Osteoblast (primary cell): ENCODE measurements around the gene TMEM196. TPM values are rescaled to one million over a fixed set of nuclear protein-coding genes. Genes with fewer than 3 reads are reported as not detected.
A peak's percentile ranks its signal among the peaks of the same experiment; 100 is the strongest.

Experiments used
- DNase-seq: peaks from one replicate; pipeline ENCODE4 v3.0.0; 2011; ENCODE audit warnings: low spot score, mixed read lengths; ENCODE audit not compliant: insufficient read length; ENCODE audit errors: missing footprints
- H2AFZ ChIP-seq: 2 replicates; pipeline ENCODE4 v1.6.0; 2011; ENCODE audit warnings: mild to moderate bottlenecking, low read length
- H3K27ac ChIP-seq: 2 replicates; pipeline ENCODE4 v1.5.1; 2011; ENCODE audit warnings: mild to moderate bottlenecking, low read depth, low read length, moderate library complexity
- H3K27me3 ChIP-seq: 2 replicates; pipeline ENCODE4 v1.6.0; 2012; ENCODE audit warnings: mild to moderate bottlenecking, control low read depth, inconsistent platforms, low read length, moderate library complexity; ENCODE audit not compliant: insufficient read depth
- H3K36me3 ChIP-seq: 2 replicates; pipeline ENCODE4 v1.5.1; 2011; ENCODE audit warnings: mild to moderate bottlenecking, low read length, control low read depth, moderate library complexity; ENCODE audit not compliant: insufficient read depth
- H3K4me1 ChIP-seq: 2 replicates; pipeline ENCODE4 v1.5.1; 2011; ENCODE audit warnings: mild to moderate bottlenecking, low read length, control low read depth, moderate library complexity; ENCODE audit not compliant: insufficient read depth
- H3K4me2 ChIP-seq: 2 replicates; pipeline ENCODE4 v1.6.0; 2011; ENCODE audit warnings: mild to moderate bottlenecking, low read length; ENCODE audit not compliant: insufficient read depth
- H3K4me3 ChIP-seq: fragments of 200-600 bp; sonication (generic); 3 replicates; pipeline ENCODE4 v1.5.1; 2012; ENCODE audit warnings: mild to moderate bottlenecking, low read length, inconsistent platforms; ENCODE audit not compliant: insufficient read depth
- H3K79me2 ChIP-seq: 2 replicates; pipeline ENCODE4 v1.6.0; 2012; ENCODE audit warnings: mild to moderate bottlenecking, low read length, control low read depth, inconsistent platforms; ENCODE audit not compliant: insufficient read depth
- H3K9me3 ChIP-seq: 2 replicates; pipeline ENCODE4 v1.5.1; 2011; ENCODE audit warnings: low read depth, low read length, control low read depth
- H4K20me1 ChIP-seq: 2 replicates; pipeline ENCODE4 v1.6.0; 2012; ENCODE audit warnings: mild to moderate bottlenecking, low read length, control low read depth; ENCODE audit not compliant: insufficient read depth
- total RNA-seq: library from RNA; depleted of rRNA; stranded (reverse); fragments of >200 nt; gene quantifications from 2 replicates; pipeline ENCODE4 v1.2.3, GENCODE V29; 2012
- TF ChIP-seq, protein P1 (sequence below): IDR thresholded peaks from 2 replicates; pipeline ENCODE4 v1.5.1; 2011; ENCODE audit warnings: mild to moderate bottlenecking, low read depth, low read length, moderate library complexity; ENCODE audit errors: extremely low read depth

Gene TMEM196
- total RNA-seq, 1 donor = not detected

DNA sequence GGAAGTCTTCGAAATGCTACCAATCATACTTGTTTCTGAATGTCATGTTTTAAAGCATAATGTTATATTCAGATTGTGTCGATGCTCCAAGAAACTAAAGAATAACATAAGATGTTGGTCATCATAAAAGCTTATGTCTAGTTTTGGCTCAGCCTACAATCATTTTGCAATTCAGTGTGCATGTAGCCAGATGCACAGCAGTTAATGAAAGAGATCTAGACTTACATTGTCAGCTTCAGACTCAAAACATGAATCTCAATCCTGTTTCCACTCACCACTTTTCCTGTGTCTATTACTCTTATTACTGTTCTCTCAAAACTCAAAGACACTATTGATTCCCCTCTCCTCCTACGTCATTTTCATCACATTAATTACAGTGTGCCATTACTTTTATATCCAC, 21.4 kb downstream of the TMEM196 start:
- DNase-seq = peak; percentile 58
- H3K27ac ChIP-seq = no peak overlapping the region
- H3K4me3 ChIP-seq = no peak overlapping the region
- no peaks in the 10 kb centered on the region for H3K36me3 ChIP-seq
- no peak overlapping the region for H3K4me2 ChIP-seq
- no peaks in the 10 kb centered on the region for H3K9me3 ChIP-seq
- no peaks in the 10 kb centered on the region for H3K79me2 ChIP-seq
- no peaks in the 10 kb centered on the region for H3K27me3 ChIP-seq
- H2AFZ ChIP-seq = no peak overlapping the region
- H3K4me1 ChIP-seq = no peaks in the 10 kb centered on the region
- H4K20me1 ChIP-seq = no peaks in the 10 kb centered on the region
- TF ChIP-seq, protein P1, sequence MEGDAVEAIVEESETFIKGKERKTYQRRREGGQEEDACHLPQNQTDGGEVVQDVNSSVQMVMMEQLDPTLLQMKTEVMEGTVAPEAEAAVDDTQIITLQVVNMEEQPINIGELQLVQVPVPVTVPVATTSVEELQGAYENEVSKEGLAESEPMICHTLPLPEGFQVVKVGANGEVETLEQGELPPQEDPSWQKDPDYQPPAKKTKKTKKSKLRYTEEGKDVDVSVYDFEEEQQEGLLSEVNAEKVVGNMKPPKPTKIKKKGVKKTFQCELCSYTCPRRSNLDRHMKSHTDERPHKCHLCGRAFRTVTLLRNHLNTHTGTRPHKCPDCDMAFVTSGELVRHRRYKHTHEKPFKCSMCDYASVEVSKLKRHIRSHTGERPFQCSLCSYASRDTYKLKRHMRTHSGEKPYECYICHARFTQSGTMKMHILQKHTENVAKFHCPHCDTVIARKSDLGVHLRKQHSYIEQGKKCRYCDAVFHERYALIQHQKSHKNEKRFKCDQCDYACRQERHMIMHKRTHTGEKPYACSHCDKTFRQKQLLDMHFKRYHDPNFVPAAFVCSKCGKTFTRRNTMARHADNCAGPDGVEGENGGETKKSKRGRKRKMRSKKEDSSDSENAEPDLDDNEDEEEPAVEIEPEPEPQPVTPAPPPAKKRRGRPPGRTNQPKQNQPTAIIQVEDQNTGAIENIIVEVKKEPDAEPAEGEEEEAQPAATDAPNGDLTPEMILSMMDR = no peak

DNA sequence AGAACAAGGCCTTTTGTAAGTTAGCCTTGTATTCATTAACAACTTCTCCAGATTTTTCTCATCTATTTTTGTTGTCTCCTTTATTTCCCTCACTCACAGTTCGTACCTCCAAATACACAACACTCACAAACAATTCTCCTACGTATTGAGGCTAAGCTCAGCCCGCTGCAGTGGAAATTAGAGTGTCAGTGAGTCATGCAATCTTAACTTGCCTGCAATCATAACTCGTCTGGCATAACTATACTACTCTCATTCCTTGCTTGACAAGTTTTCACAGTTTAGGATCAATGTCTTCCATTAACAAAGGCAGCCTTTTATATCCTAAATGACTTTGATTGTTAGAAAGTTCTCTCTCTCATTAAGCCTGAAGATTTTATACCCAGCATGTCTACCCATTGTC, 23.8 kb downstream of the TMEM196 start:
- no peaks in the 10 kb centered on the region for H3K36me3 ChIP-seq
- no peaks in the 10 kb centered on the region for H3K9me3 ChIP-seq
- DNase-seq = no peak
- TF ChIP-seq, protein P1 = no peak
- H3K4me2 ChIP-seq = no peak overlapping the region
- H3K4me3 ChIP-seq = no peak overlapping the region
- H3K27ac ChIP-seq = no peak overlapping the region
- no peaks in the 10 kb centered on the region for H3K4me1 ChIP-seq
- H4K20me1 ChIP-seq = no peaks in the 10 kb centered on the region
- H3K27me3 ChIP-seq = no peaks in the 10 kb centered on the region
- H3K79me2 ChIP-seq = no peaks in the 10 kb centered on the region
- H2AFZ ChIP-seq = no peak overlapping the region

DNA sequence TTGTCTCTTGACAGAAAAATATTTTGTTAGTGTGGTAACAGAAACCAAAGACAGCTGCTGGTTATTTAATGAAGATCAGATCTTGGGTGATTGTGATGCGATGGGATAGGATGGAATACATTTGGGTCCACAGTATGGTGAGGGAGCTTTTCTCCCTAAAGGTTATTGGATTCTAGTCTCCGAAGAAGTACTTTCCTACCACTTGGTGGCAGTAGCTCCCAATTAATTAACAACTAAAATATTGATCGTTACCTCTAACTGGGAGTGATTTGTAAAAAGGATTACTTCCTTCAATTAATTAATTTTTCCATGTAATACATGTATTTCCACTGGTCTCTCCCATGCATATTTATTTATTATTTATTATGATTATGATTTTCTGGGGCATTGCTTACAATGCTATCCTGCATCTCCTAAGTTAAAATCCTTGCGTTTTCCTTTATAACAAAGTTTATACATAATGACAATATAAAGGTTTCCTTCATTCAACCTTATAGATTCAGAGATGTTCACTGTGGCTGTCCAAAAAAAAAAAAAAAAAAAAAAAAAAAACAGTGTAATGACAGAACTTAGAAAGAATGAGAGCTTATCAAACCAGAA, 25.6 kb downstream of the TMEM196 start:
- Histone ChIP-seq H3K4me2 (no peak overlapping the region), H3K4me3 (no peak overlapping the region), H4K20me1 (no peaks in the 10 kb centered on the region), H2AFZ (no peak overlapping the region), H3K27me3 (no peaks in the 10 kb centered on the region), H3K27ac (no peak overlapping the region), H3K36me3 (no peaks in the 10 kb centered on the region), H3K9me3 (no peaks in the 10 kb centered on the region), H3K4me1 (no peaks in the 10 kb centered on the region), H3K79me2 (no peaks in the 10 kb centered on the region)
- DNase-seq = peak; percentile 25
- TF ChIP-seq, protein P1 = peak; percentile 63

DNA sequence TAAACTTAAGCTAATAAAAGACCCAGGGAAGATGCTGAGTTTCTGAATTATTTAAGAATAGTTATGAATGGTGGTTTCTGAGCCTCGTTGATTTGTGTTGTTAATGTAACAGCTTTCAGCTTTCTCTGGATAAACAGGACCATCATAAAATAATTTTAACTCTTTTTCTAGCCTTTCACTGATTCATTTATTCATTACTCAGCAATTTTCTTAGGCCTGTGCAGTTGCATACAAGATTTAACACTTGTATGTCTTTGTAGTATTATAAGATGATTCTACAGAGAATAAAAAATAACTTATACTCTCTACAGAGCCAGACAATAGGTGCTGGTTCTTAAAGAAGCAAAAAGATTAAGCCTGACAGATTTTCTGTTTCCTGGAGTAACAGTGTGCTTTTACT, 29.3 kb downstream of the TMEM196 start:
- Histone ChIP-seq H3K9me3 (no peaks in the 10 kb centered on the region), H3K4me3 (no peak overlapping the region), H2AFZ (no peak overlapping the region), H3K79me2 (no peaks in the 10 kb centered on the region), H3K36me3 (no peaks in the 10 kb centered on the region), H3K27me3 (no peaks in the 10 kb centered on the region), H3K27ac (no peak overlapping the region), H4K20me1 (no peaks in the 10 kb centered on the region), H3K4me2 (no peak overlapping the region), H3K4me1 (no peaks in the 10 kb centered on the region)
- DNase-seq = no peak
- TF ChIP-seq, protein P1 = no peak
